HG02973 (cell line): ENCODE results near the gene POLR1C.
"Not testable (repeated sequence)": the region's sequence is repeated elsewhere in the genome, so short reads cannot be mapped to it uniquely, and the experiment has no call there.

Source experiments
- ATAC-seq: cut with Tn5 transposase; IDR thresholded peaks from one replicate; pipeline ENCODE4 v1.9.1; 2021; ENCODE audit warnings: moderate library complexity; ENCODE audit not compliant: unreplicated experiment

Gene POLR1C

GRCh38 chr6:43508481-43509141 is 8.3 kb upstream of the POLR1C start:
- ATAC-seq: no peak

- ATAC-seq: no peak
Measured at GRCh38 chr6:43509142-43509983, 7.5 kb upstream of the POLR1C start.

DNA sequence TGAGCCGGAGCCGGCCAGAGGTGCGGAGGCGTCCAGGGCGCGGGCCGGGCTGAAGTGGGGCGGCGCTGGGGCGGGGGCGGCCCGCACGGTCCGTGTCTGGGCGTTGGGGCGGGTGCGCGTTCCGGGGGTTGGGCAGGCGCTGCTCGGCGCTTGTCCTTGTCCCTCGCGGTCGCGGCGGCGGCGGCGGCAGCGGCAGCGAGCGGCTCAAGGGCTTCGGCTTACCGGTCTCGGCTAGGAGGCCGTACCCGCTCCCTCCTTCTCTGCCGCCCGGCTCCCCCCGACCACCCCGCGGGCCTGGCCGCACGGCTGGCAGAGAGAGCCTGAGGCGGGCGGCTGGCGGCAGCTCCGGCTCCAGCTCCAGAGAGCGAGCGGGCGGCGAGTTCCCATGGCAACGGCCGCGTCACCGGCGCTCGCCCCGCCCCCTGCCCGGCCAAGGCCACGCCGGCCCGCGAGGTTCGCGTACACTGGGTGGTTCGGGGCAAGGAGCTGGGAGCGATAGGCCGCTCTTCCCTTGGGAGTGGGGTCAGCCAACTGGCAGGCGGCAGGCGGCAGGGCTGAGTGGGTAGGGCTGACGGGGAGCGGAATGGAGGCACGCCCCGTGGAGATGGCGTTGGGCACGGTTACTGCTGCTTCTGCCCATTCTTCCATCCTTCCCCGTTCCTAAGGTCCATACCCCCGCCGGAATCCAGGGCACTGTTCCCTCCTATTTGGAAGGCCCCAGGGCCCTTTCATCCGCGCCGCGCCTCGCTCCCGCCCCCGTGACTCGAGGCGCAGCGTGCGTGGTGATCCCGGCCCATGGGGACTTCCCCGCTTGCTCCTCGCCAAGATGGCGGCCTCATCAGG is 6.7 kb upstream of the POLR1C start, which contains the start of gene LRRC73:
TSS of gene LRRC73 (minus strand) at position 363 of the 843 bp plus-strand sequence. CDS start 561 bp downstream, outside the sequence.
- ATAC-seq: peak; percentile 50

GRCh38 chr6:43510827-43511163 is 6.1 kb upstream of the POLR1C start:
- no peak for ATAC-seq

DNA sequence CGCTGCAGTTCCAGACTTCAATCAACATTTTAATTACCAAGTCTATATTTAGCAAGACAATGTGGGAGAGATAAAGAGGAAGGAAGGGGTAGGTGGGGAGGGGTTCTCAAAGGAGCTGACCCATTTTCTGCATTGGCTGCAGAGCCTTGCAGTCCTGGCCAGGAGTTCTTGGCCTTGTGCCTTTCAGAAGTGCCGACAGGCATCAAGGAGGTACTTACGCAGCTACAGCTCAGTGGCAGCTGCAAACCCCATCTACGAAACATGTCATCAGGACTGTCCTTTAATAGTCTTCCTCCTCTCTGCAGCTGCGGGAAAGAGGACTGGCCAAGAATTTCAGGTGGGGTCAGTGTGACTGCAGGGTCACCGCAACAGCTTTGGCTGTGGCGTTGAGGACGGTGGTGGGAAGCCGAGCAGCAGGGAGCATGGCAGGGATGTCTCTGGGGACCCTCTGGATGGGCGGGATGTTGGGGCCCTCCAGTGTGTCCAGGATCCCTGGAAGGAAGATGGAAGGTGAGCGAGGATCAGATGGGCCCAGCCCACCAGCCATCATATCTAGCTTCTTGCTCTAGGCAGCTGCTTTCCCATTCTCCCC is 5.0 kb upstream of the POLR1C start:
- no peak for ATAC-seq

DNA sequence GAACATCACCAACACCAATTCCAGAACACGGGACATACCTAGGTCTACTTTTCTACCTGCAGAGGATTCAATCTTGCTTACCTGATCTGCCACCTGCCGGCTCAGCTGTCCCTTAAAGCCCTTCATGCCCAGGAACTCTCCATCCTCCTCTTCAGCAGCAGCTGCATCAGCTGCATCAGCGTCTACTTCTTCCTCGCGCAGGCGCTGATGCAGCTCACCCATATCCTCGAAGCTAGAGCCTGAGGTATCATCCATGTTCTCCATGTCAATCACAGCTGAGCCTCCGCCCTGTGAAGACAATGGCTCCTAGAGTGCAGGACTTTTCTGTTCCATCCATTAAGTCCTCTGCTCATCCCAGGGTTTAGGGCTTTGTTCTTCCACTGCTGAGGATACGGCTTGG is 1.1 kb upstream of the POLR1C start:
- ATAC-seq: no peak

GRCh38 chr6:43516367-43516696 is 557 bp upstream of the POLR1C start:
- no peak for ATAC-seq

GRCh38 chr6:43517505-43518357 is 842 bp downstream of the POLR1C start:
- no peak for ATAC-seq

DNA sequence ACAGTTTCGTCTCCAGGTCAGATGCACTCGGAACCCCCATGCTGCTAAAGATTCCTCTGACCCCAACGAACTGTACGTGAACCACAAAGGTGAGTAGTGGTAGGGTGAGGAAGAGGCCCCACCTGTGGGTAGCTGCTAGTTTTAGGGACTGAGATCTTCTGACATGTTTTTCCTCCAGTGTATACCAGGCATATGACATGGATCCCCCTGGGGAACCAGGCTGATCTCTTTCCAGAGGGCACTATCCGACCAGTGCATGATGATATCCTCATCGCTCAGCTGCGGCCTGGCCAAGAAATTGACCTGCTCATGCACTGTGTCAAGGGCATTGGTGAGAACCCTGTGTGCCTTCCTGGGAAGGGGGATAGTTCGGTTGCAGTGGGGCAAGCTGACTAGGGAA is 3.2 kb downstream of the POLR1C start:
- no peak for ATAC-seq

DNA sequence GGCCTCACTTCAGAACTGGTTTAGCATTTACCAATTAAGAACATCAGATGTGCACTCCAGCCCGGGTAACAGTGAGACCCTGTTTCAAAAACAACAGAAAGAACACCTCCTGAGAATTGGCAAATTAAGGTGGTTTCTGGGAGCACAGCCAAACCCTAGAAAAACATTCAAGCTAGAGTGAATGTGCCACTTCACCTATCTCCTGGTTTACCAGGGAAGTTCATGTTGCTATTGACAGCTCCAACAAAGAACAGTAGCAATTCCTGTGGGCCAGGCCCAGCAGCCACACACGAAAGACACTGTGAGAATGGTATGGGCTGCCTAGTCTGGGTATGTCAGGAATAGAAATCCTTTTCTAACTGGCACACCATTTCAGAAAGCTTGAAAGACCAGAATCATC is 4.9 kb downstream of the POLR1C start:
- no peak for ATAC-seq

DNA sequence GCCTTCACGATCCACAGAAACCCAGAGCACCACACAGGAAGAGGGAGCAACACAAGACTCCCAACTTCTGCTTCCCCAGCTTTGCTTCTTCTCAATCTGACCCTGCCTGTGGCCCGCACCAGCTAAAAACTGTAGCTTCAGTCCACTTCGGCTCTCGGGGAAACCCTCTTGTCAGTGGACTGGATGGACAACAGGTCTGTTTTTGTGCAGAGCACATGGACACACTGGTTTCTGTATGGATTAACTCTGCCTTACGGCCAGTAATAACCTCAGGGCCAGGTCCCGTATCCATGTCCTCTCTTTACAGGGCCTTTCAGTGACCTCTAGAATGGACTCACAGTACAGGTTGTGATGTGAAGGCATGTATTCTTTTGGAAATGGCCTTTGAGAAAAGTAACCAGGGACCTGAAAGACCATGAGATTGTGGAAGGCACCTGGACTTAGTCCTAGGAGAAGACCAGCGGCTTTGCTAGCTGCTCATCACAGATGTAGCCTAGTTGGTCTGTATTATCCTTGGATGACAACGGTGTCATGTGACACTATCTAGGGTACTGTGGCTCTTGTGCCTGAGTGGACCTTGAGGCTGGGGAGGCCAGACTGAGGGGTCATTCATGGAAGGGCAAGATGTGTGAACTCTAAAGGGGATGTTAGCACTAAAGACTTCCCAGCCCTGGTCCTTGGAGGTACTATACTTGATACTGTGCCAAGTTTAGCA is 5.8 kb downstream of the POLR1C start:
- no peak for ATAC-seq

DNA sequence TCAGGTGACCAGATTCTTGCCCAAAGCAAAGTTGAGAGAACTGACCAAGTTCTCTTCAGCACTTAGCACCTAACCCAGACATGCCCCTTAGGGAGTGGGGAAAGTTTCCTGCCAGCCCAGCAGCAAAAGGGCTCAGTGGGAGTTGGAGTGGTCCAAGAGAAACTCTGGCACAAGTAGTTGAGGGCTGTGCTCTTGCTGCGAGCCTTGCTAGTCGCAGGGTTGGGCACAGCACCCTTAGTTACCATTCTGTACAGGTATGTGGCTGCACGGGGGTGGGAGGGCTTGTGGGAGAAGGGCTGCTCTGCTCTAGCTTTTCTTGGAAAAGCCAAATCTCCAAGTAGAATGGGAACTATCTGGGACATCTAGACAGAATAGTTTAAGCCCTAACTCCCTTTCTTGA is 6.4 kb downstream of the POLR1C start:
- no peak for ATAC-seq

DNA sequence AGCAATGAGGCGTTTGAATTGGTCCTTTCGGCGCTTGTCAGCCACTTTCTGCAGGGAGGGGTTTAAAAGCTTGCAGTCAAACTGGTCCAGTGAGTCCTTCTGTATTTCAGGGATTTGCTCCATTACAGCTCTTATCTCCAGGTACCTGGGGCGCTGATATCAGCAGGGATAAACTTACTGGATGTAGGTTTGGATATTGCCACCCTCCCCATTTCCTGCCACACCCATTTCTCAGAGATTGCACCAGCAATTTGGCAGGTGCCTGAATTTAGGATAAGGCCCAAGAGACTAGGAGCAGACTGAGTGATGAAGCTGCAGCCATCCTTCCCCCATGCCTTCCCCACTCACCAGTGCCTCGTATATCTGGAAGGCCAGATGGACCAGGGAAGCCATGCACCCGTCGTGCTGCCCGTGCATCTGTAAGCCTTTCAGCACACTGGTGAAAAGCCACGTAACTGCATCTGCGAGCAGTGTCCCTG is 7.6 kb downstream of the POLR1C start:
- ATAC-seq: no peak

DNA sequence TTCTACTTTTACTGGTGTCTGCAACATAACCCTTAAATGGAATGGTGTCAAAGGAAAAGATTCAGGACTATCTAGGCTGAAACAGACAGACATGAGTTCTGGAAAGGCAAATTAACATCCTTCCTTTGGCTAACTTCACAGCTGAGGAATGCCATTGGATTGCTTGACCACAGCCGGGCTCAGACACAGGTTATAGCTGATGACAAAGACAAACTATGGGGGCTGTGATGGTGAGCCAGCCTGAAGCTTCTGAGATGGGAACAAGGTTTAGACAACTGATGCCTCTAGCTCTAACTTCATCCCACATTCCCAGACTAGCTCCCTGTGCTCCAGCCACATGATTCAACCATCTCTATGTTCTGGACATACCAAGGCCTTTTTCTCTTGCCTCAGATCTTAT is 15.3 kb downstream of the POLR1C start:
- ATAC-seq: no peak

- ATAC-seq: not testable (repeated sequence)
Measured at GRCh38 chr6:43538986-43539385, 22.1 kb downstream of the POLR1C start.

GRCh38 chr6:43539409-43539808 is 22.5 kb downstream of the POLR1C start:
- ATAC-seq: not testable (repeated sequence)

DNA sequence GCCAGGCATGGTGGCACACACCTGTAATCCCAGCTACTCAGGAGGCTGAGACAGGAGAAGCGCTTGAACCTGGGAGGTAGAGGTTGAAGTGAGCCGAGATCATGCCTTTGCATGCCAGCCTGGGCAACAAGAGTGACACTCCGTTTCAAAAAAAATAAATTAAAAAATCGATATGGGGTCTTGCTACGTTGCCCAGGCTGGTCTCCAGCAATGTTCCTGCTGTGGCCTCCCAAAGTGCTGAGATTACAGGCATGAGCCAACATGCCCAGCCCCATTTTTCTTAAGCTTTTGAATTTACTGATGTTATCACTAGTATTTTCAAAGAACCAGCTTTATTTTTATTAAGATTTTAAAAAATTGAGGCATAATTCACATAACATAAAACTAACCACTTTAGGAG is 23.6 kb downstream of the POLR1C start:
- ATAC-seq: no peak

GRCh38 chr6:43541774-43542471 is 25.0 kb downstream of the POLR1C start:
- no peak for ATAC-seq

- ATAC-seq: no peak
Measured at GRCh38 chr6:43544461-43544860, 27.6 kb downstream of the POLR1C start.
